Measurements from ENCODE around the gene RHBDL2. TPM values are rescaled to one million over a fixed set of nuclear protein-coding genes. Genes with fewer than 3 reads are reported as not detected.

RHBDL2 gene
- total and polyA plus RNA-seq, 9 of the 15 experiments (the other 6 are each of a cell fraction or from before 2014, with no cell fraction given), result not detected

DNA sequence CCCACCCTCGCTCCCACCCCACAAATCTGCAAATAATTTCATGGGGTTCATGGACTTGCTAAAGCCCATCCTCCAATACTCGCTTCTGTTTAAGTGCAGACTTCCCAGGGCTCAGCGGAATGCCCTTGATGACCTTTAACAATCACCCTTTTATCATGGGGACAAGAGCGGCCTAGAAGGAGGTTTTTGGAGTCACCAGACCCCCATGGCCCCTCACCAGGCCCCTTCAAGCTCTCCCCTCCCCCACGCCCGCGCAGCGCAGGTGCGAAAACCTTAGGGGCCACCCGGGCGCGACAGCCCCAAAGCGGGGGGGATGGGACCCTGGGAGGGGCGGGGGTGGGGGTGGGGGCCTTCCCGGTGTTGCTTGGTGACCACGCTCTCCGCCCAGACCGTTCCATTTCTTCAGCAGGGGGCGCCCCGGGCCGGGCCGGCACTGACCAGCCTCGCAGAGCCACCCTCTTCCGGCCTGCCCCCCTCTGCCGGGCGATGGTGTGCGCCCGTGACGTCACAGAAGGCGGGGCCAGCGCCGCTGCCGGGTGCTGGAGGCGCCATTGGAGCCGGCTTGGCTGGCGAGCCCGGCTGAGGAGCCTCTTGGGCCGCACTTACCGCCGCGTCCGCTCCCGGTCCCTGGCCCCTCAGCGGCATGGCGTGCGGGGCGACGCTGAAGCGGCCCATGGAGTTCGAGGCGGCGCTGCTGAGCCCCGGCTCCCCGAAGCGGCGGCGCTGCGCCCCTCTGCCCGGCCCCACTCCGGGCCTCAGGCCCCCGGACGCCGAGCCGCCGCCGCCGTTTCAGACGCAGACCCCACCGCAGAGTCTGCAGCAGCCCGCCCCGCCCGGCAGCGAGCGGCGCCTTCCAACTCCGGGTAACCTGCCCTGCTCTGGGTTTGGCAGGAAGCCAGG is 49.4 kb upstream of the RHBDL2 start, which contains the start of gene AKIRIN1 (continued):
- TF ChIP-seq, protein P1, sequence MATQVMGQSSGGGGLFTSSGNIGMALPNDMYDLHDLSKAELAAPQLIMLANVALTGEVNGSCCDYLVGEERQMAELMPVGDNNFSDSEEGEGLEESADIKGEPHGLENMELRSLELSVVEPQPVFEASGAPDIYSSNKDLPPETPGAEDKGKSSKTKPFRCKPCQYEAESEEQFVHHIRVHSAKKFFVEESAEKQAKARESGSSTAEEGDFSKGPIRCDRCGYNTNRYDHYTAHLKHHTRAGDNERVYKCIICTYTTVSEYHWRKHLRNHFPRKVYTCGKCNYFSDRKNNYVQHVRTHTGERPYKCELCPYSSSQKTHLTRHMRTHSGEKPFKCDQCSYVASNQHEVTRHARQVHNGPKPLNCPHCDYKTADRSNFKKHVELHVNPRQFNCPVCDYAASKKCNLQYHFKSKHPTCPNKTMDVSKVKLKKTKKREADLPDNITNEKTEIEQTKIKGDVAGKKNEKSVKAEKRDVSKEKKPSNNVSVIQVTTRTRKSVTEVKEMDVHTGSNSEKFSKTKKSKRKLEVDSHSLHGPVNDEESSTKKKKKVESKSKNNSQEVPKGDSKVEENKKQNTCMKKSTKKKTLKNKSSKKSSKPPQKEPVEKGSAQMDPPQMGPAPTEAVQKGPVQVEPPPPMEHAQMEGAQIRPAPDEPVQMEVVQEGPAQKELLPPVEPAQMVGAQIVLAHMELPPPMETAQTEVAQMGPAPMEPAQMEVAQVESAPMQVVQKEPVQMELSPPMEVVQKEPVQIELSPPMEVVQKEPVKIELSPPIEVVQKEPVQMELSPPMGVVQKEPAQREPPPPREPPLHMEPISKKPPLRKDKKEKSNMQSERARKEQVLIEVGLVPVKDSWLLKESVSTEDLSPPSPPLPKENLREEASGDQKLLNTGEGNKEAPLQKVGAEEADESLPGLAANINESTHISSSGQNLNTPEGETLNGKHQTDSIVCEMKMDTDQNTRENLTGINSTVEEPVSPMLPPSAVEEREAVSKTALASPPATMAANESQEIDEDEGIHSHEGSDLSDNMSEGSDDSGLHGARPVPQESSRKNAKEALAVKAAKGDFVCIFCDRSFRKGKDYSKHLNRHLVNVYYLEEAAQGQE (IDR thresholded peaks at IDR 0.05; ENCODE audit: borderline replicate concordance), result peak; percentile 35; the same call in 1 of the 2 replicates
- TF ChIP-seq, protein P1 (CRISPR knock-in tag; IDR thresholded peaks at IDR 0.05; ENCODE audit: low read depth), result peak; percentile 83
- 0 out of 2 replicates have a peak, but pooled peaks have one; percentile 42 for TF ChIP-seq ZHX1 (conservative IDR thresholded peaks at IDR 0.05; ENCODE audit: low read length)
- no peak for TF ChIP-seq SMAD3 (CRISPR knock-in tag; conservative IDR thresholded peaks at IDR 0.05)
- no peak for TF ChIP-seq KAT8 (IDR thresholded peaks at IDR 0.05; ENCODE audit: low read depth)
- no peak for TF ChIP-seq SNRNP70 (optimal IDR thresholded peaks at IDR 0.05; ENCODE audit: low read depth, low read length)
- no peak for TF ChIP-seq ZNF146 (CRISPR knock-in tag; IDR thresholded peaks at IDR 0.05; ENCODE audit: unreplicated experiment)
- no peak for TF ChIP-seq HMG20B (CRISPR knock-in tag; IDR thresholded peaks at IDR 0.05)
- no peak for TF ChIP-seq E4F1 (CRISPR knock-in tag; IDR thresholded peaks at IDR 0.05; ENCODE audit: borderline replicate concordance)
- TF ChIP-seq, protein P2, sequence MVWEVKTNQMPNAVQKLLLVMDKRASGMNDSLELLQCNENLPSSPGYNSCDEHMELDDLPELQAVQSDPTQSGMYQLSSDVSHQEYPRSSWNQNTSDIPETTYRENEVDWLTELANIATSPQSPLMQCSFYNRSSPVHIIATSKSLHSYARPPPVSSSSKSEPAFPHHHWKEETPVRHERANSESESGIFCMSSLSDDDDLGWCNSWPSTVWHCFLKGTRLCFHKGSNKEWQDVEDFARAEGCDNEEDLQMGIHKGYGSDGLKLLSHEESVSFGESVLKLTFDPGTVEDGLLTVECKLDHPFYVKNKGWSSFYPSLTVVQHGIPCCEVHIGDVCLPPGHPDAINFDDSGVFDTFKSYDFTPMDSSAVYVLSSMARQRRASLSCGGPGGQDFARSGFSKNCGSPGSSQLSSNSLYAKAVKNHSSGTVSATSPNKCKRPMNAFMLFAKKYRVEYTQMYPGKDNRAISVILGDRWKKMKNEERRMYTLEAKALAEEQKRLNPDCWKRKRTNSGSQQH (CRISPR knock-in tag; IDR thresholded peaks at IDR 0.05), result no peak
- TF ChIP-seq PPARD (CRISPR knock-in tag; IDR thresholded peaks at IDR 0.05), result no peak
- TF ChIP-seq CBX2 (IDR thresholded peaks at IDR 0.05; ENCODE audit: insufficient read depth, low read length, poor library complexity, severe bottlenecking), result no peak

Data from K562 (cell line).